Astrocyte of the cerebellum (primary cell): ENCODE results near the gene TCHP.

Experiments
- DNase-seq: peaks from one replicate; pipeline ENCODE4 v3.0.0-alpha.2; 2011; ENCODE audit warnings: low read depth
- H3K4me3 ChIP-seq: 2 replicates; pipeline ENCODE4 v1.5.1; 2011; ENCODE audit warnings: mild to moderate bottlenecking, low read depth, low read length, moderate library complexity
- in situ Hi-C: cut with HindIII; loops from 2 replicates; pipeline ENCODE4 v1.10.0; 2017; ENCODE audit warnings: low sequenced_read_pairs
- TF ChIP-seq, protein P1 (sequence below): IDR thresholded peaks from 2 replicates; pipeline ENCODE4 v1.5.1; 2012; ENCODE audit warnings: low read length, low read depth, moderate library complexity, mild to moderate bottlenecking; ENCODE audit errors: missing control alignments

Gene TCHP

DNA sequence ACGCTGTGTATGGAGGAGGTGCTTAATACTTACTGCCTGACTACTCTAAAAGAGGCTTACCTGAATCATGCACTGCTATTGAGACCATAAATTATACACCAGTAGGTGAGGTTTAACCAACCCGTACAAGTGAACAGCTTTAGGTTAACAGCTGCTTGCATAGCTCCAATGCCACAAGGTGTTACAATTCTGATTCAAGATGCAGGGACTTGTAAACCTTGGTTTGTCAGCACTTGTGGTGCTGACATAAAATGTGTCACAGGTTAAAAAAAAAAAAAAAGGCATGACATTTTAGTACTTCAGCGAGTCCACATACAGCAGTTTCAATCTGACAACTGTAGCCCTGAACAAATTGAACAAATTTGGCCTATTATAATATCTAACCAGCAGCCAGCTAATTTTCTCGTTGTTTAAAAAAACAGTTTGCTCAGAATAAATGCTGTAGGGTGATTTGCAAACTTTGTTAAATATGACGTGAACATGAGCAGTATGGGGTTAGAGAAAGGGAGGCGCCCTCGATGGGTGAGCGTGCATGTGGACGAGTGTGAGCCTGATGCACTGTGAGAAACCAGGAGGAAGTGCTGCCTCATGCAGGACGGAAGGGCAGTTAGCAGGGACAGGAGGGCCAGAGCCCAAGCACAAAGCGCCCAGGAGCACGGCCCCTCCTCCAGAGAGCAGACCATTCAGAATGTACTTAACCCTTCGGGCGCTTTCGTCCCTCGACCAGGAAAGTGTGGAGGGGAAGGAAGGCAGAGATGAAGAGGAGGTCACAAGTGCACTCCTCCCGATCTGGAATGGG is 44.7 kb downstream of the TCHP start:
- no peak for DNase-seq
- in situ Hi-C loops = no loop called here
- H3K4me3 ChIP-seq = no peak overlapping the region
- TF ChIP-seq, protein P1, sequence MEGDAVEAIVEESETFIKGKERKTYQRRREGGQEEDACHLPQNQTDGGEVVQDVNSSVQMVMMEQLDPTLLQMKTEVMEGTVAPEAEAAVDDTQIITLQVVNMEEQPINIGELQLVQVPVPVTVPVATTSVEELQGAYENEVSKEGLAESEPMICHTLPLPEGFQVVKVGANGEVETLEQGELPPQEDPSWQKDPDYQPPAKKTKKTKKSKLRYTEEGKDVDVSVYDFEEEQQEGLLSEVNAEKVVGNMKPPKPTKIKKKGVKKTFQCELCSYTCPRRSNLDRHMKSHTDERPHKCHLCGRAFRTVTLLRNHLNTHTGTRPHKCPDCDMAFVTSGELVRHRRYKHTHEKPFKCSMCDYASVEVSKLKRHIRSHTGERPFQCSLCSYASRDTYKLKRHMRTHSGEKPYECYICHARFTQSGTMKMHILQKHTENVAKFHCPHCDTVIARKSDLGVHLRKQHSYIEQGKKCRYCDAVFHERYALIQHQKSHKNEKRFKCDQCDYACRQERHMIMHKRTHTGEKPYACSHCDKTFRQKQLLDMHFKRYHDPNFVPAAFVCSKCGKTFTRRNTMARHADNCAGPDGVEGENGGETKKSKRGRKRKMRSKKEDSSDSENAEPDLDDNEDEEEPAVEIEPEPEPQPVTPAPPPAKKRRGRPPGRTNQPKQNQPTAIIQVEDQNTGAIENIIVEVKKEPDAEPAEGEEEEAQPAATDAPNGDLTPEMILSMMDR = no peak

DNA sequence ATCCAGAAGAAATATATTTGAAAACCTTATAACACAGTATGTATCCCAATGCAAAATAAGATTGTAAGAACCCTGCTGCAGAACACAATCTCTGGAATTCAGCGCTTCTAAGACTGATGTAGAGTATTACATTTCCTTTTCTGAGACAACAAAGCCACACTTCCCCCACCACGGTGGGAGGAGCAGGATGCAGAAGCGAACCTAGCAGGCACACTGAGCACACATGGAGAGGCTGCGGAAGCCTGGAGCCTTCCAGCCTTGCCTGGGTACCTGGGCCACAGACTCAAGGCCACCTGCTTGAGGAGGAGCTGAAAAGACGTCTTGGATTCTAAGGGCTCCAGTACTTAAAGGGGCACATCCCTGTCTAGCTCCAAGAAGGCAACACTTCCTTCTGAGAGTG is 46.4 kb downstream of the TCHP start:
- no peak overlapping the region for H3K4me3 ChIP-seq
- in situ Hi-C loops = no loop called here
- TF ChIP-seq, protein P1 = no peak
- DNase-seq = no peak

DNA sequence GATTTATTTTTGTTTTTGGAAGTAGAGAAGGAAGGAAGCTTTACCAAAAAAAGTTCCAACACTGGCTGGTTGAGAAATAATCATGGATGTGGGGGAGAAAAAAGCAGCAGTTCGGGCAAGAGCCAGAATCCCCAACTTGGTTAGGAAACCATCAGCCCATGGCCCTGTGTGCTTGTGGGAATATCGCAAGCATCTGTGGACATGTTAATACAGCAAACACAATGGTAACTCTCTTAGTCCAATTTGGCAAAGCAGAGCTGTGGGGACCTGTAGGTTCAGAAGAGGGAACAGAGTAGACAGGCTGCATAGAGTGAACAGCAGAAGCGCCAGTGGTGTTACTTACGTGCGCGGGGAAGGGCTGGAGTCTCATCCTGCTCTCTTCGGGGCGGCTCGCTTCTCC is 46.8 kb downstream of the TCHP start:
- in situ Hi-C loops = no loop called here
- TF ChIP-seq, protein P1 = no peak
- no peak for DNase-seq
- no peak overlapping the region for H3K4me3 ChIP-seq

DNA sequence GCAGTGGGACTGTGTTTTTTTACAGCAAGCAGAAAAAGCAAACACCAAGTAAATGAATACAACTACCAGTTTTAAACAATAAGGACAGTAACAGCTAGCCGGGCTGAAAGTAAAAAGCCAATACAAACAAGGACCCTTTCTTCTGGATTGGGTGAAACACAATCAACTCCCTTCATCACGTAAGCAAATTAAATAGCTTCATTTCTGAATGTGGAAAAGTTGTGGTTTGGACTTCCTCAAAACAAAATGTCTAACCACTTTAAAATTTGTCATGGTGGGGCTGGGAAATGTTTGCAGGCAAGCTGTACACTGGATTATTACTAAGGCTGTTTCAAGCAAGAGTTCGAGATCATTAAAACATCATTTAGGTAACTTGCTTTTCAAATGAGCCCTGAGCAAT is 47.4 kb downstream of the TCHP start:
- TF ChIP-seq, protein P1 = no peak
- H3K4me3 ChIP-seq = no peak overlapping the region
- in situ Hi-C loops = no loop called here
- DNase-seq = peak; percentile 89

DNA sequence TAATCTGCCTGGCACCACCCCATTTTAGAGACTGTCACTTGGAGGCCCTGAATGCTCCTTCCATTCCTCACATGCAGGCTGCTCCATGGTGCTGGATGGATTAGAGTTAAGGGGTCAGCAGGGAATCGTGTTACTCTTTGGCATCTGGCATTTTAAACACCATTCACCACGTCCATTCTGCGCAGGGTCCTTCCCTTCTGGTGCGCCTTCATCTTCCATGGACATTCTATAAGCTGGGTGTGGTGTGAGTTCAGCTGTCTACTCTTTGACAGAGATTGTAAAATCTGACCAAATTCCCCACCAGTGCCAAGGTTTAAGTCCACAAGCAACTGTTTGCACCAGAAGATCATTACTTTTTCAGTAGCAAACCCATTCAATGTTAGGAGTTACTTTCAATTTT is 48.3 kb downstream of the TCHP start:
- H3K4me3 ChIP-seq = no peak overlapping the region
- no peak for DNase-seq
- TF ChIP-seq, protein P1 = no peak
- in situ Hi-C loops = no loop called here

DNA sequence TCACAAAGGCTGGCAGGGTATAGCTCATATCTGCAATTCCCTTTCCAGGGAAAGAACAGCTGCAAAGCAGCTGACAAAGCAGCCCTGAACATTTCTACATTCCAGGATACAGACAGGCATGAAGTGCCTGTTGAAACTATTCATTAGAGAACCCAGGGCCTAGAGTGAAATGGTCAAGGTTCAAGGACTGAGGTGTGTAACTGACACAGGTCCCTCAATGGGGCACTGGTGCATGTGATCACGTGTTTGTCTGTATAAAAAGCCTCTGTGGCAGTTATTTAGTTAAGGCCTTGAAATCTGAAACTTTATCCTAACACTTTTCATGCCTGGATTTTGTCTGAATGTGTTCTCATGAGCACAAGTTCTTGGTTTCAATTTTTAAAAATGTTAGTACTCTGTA is 49.0 kb downstream of the TCHP start:
- TF ChIP-seq, protein P1 = no peak
- no peak overlapping the region for H3K4me3 ChIP-seq
- DNase-seq = no peak
- in situ Hi-C loops = no loop called here
